ENCODE results near the gene MAML3. TPM values are rescaled to one million over a fixed set of nuclear protein-coding genes. Genes with fewer than 3 reads are reported as not detected.

The MAML3 gene
- total RNA-seq, 6 experiments from 2014 or later: 1.2 to 1.9 (median 1.6) TPM

DNA sequence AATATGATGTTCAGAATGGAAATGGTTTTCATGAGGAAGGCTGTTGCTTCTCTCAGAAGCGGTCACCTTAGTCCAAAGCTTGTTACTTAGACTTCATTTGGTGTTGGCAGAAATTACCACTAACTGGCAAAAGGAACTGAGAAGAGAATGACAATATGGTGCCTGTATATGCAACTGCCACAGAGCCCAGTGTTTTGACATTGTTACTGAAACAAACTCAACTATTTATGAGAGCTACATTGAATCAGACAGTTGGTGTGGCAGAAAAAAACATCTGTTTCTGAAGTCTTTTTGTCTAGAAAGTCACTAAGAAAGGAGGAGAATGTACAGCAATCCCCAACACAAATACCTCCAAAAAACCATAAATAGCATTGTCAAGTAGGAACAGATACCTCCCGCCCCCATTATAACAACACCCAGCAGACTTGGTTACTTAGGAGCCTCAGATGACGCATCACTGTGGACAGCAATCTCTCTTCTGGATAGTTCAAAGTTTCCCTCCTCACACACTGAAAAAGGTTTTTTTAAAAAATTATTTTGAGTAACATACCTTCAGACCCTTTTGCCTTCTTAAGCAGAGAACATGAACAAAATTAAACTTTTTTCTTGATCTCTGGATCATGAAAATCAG is 92.2 kb downstream of the MAML3 start:
- Mint-ChIP-seq H3K36me3 (ENCODE audit: low read depth) (no peaks in the 10 kb centered on the region), H3K4me1 (ENCODE audit: low read depth) (peaks cover 30% of the 10 kb centered on the region), H3K27ac (no peak overlapping the region), H3K4me3 (no peak overlapping the region), H3K27me3 (ENCODE audit: insufficient read depth) (peaks cover 2% of the 10 kb centered on the region; the same call in 1 of the 2 replicates), H3K9me3 (no peaks in the 10 kb centered on the region)
- no peak for DNase-seq
- TF ChIP-seq, protein P1, sequence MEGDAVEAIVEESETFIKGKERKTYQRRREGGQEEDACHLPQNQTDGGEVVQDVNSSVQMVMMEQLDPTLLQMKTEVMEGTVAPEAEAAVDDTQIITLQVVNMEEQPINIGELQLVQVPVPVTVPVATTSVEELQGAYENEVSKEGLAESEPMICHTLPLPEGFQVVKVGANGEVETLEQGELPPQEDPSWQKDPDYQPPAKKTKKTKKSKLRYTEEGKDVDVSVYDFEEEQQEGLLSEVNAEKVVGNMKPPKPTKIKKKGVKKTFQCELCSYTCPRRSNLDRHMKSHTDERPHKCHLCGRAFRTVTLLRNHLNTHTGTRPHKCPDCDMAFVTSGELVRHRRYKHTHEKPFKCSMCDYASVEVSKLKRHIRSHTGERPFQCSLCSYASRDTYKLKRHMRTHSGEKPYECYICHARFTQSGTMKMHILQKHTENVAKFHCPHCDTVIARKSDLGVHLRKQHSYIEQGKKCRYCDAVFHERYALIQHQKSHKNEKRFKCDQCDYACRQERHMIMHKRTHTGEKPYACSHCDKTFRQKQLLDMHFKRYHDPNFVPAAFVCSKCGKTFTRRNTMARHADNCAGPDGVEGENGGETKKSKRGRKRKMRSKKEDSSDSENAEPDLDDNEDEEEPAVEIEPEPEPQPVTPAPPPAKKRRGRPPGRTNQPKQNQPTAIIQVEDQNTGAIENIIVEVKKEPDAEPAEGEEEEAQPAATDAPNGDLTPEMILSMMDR (IDR thresholded peaks at IDR 0.05): no peak

DNA sequence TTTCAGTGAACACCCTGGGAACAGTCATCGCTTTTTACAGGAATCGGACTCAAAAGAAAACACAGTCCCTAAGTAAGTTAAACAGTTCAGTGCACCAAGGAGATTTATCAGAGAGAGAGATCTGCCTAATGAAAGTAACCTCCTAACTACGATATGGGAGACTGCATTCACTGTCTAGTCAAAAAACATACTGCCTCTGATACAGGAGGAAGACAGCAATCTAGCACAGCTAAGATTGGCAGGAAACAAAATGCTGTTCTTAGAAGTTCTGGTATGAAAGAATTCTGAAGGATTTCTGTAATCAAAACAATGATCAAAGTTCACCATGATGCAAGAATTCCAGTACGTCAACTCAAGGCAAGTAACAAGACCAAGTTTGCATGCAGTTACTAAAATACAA is 92.8 kb downstream of the MAML3 start:
- peaks cover 2% of the 10 kb centered on the region; the same call in 1 of the 2 replicates for H3K27me3 Mint-ChIP-seq (ENCODE audit: insufficient read depth)
- H3K27ac Mint-ChIP-seq: no peak overlapping the region
- TF ChIP-seq, protein P1 (IDR thresholded peaks at IDR 0.05): no peak
- H3K4me3 Mint-ChIP-seq: no peak overlapping the region
- DNase-seq: no peak
- H3K36me3 Mint-ChIP-seq (ENCODE audit: low read depth): no peaks in the 10 kb centered on the region
- no peaks in the 10 kb centered on the region for H3K9me3 Mint-ChIP-seq
- peaks cover 24% of the 10 kb centered on the region for H3K4me1 Mint-ChIP-seq (ENCODE audit: low read depth)

DNA sequence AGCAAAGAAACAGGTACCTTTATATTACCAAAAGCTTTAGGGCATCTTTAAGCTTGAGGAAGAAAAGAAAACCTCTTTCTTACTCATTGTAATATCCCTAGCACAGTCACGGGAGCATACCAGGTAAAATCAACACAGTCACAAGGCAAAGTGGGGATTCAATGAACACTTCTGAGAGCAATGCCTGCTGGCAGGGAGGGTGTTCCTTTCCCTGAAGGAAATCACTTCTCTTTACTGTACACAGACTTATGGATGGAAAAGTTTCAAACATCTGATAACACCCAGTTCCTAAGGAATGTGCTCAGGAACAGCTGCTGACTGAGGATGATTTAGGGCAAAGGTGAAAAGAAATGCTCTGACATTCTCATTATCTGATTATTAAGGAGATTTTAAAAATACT is 94.8 kb downstream of the MAML3 start:
- Mint-ChIP-seq H3K27ac (no peak overlapping the region), H3K9me3 (no peaks in the 10 kb centered on the region), H3K4me3 (no peak overlapping the region), H3K27me3 (ENCODE audit: insufficient read depth) (peaks cover 2% of the 10 kb centered on the region; the same call in 1 of the 2 replicates), H3K4me1 (ENCODE audit: low read depth) (peaks cover 24% of the 10 kb centered on the region), H3K36me3 (ENCODE audit: low read depth) (no peaks in the 10 kb centered on the region)
- TF ChIP-seq, protein P1 (IDR thresholded peaks at IDR 0.05): no peak
- DNase-seq: no peak

DNA sequence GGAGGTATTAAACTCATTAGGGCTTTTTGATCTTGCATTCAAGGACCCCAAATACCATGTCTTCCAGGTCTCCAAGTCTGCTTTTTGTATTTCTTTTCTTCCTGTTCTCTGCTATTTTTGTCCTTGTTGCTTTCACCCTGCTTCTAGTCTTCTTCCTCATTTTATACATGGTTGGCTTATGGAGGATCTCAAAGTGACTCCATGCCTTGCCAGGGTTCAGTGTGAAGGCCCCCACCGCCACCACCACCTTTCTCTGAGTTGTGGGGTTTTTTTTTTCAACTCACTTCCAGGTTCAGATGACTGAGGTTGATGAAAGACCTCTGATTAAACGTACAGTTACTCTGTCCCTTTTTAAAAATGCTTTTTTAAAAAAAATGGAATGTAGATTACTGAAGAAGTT is 96.3 kb downstream of the MAML3 start:
- Mint-ChIP-seq H3K36me3 (ENCODE audit: low read depth) (no peaks in the 10 kb centered on the region), H3K4me3 (no peak overlapping the region), H3K27ac (no peak overlapping the region), H3K27me3 (ENCODE audit: insufficient read depth) (peaks cover 2% of the 10 kb centered on the region; the same call in 1 of the 2 replicates), H3K4me1 (ENCODE audit: low read depth) (peaks cover 24% of the 10 kb centered on the region), H3K9me3 (no peaks in the 10 kb centered on the region)
- no peak for DNase-seq
- TF ChIP-seq, protein P1 (IDR thresholded peaks at IDR 0.05): no peak

DNA sequence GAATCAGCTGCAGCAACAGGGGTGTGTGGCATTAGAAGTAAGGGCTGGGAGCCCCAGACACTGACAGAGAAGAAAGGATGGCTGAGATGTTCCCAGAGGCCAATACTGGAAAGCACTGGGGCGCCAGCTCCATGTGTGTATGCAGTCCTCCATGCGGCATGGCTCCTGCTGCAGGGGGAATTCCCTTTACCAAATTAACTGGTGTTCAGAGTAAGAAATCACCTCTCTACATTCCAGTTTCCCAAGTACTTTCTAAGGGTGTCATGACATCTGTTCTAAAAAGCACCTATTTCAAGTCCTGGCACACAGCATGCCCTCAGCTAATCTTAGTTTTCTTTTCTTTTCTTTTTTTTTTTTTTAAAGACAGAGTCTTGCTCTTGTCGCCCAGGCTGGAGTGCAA is 98.0 kb downstream of the MAML3 start:
- Mint-ChIP-seq H3K27me3 (ENCODE audit: insufficient read depth) (peaks cover 2% of the 10 kb centered on the region; the same call in 1 of the 2 replicates), H3K9me3 (no peaks in the 10 kb centered on the region), H3K27ac (no peak overlapping the region), H3K4me3 (no peak overlapping the region), H3K36me3 (ENCODE audit: low read depth) (no peaks in the 10 kb centered on the region), H3K4me1 (ENCODE audit: low read depth) (peaks cover 16% of the 10 kb centered on the region)
- TF ChIP-seq, protein P1 (IDR thresholded peaks at IDR 0.05): no peak
- DNase-seq: no peak

All from HFFc6 (cell line).